ENCODE data around the gene EFTUD2.

Gene EFTUD2

GRCh38 chr17:44925731-44926697, 26.8 kb upstream of the EFTUD2 start:
- DNase-seq (ENCODE audit: low read depth): no peak

- no peak for DNase-seq (ENCODE audit: low read depth)
These were observed 24.9 kb upstream of the EFTUD2 start for GRCh38 chr17:44924107-44924544.

GRCh38 chr17:44922746-44923470, 23.7 kb upstream of the EFTUD2 start:
- DNase-seq (ENCODE audit: low read depth): no peak

DNA sequence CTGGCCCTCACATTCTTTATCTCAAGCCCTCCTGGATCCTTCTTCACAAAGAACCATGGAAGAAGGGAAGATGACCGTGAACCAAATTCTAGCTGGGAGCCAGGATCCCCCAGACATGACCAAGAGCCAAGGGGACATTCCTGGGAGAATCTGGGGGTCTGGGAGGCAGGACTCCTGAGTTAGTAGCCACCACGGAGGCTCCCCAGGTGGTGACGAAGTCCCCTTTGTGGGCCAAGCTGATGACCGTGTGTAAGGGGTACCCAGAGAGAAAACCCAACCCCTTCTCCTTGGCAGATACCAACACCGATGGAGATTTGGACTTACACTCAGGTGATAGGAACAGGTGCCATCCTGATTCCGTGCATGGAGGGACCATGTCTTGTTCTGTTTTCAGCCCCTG, 22.9 kb upstream of the EFTUD2 start:
- no peak for DNase-seq (ENCODE audit: low read depth)

DNA sequence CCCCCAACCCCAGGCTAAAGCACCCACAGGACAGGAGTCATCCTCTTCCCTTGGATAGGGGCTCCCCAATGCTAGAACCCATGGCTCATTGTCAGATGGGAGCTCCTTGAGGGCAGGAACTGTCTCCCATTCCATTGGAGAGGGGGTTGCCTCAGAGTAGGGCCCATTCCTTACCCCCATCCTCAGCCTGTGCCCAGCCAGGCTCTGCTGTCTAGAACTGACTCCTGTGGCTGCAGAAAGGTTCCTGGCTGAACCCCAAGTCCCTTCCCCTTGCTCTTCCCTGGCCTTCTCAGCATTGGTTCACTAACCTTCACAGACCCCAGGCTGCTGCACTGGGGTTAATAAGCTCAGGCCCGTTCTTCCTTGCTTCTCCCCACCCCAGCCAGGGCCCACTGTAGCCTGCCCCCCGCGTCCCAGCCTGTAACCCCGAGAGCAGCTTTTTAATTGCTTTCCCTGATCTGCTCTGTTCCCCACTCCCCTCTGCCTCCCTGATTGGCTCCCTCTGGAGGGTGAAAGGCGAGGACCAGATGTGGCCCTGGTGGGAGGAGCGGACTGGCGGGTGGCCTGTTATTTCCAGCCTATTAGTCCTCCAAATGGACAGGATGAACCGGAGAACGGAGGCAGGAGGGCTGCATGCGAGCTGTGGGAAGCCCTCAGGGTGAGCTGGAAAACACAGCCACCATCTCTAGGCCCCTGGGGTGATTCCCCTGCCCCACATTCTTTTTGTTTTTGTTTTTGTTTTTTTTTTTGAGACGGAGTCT, 22.1 kb upstream of the EFTUD2 start:
- DNase-seq (ENCODE audit: low read depth): no peak

- DNase-seq (ENCODE audit: low read depth): no peak
These were observed 21.3 kb upstream of the EFTUD2 start for GRCh38 chr17:44920565-44920940.

DNA sequence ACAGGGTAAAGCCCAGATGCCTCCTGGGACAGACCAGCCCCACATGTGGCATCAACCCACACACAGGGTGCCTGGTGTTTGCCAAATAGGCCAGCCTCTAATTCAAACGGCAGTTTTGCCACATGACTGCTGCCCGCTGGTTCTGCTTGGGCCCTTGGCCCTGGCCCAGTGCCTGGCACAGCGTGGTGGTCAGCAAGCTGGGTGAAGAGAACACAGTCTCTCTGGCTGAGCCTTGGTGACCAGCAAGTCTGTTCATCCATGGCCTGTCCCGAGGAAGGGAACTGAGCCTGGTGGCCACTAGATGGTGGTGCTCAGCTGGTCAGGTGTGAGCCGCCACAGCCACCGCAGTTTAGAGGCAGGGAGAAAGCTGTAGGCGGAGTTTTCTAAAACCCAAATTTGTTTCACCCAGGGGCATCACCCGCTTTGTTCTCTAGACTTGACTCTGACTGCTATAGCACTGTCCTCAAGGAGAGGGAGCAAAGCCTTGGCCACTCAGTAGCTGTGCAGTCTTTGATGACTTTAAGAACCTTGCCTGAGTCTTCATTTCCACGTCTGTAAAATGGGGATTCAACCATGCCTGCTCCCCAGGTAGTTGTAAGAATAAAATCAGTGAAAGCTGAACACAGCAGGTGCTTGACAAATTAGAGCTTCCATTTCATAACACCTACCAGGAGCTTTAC, 20.8 kb upstream of the EFTUD2 start:
- DNase-seq (ENCODE audit: low read depth): peak; percentile 29

DNA sequence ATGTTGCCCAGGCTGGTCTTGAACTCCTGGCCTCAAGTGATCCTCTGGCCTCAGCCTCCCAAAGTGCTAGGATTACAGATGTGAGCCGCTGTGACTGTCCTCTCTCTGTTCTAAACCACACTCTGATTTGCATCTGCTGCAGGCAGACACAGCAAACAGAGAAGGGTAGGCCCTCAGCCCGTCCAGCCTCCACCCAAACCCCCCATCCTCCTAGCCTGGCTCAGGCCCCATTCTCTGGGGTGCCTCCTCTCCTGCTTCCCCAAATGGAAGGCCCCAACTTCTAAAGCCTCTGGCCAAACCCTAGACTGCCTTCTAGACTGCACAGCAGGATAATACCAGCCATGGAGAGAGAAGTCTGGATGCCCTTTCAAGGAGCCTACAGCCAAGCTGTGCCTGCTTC, 20.2 kb upstream of the EFTUD2 start:
- DNase-seq (ENCODE audit: low read depth): no peak

- no peak for DNase-seq (ENCODE audit: low read depth)
These were observed 18.8 kb upstream of the EFTUD2 start for GRCh38 chr17:44918006-44918405.

GRCh38 chr17:44917456-44917855, 18.2 kb upstream of the EFTUD2 start:
- DNase-seq (ENCODE audit: low read depth): no peak

DNA sequence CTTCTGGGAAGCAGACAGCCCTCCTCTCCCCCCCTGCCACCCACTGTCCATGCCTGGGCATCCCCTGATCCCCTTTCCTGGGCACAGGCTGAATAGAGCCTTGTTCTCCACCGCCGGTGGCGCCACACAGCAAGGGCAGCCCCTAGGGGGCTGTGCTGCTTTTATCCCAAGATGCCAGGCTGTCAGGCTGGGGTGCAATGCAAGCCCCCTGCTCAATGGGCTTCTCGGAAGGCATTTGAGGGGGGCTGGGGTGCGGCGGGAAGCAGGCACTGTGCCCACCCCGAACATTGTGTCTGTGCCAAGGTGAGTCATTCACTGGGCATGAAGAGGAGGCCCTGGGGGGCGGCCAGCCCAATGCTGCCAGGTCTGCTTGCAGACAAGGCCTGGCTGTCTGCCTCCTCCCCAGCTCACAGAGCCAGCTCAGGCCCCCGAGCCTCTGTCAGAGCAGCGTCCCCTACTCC, 17.6 kb upstream of the EFTUD2 start:
- DNase-seq (ENCODE audit: low read depth): no peak

GRCh38 chr17:44915862-44916780, 16.9 kb upstream of the EFTUD2 start:
- no peak for DNase-seq (ENCODE audit: low read depth)

GRCh38 chr17:44915321-44915726, 16.1 kb upstream of the EFTUD2 start, which contains the start of gene GFAP:
GFAP (minus strand) TSS chr17:44915500; CDS start chr17:44915486, 14 bp downstream.
- no peak for DNase-seq (ENCODE audit: low read depth)

DNA sequence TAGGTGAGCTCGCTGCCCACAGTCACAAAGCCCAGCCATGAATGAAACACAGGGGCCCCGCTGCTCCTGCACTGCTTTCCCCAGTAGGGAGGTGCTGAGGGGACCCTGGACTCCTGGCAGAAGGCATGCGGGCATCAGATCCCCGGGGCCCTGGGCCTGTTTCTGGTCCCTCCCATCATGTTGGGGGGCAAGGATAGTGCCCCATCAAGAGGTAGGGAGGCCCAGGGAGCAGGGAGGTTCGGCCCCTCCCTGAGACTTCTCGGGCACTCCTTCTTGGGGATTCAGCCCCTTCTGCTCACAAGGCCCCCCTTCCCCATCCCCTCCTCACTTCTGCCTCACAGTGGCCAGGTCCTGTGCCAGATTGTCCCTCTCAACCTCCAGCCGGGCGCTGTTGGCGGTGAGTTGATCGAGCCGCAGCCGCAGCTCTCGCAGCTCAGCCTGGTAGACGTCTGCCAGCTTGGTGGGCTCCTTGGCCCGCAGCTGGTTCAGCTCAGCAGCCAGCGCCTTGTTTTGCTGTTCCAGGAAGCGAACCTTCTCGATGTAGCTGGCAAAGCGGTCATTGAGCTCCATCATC, 15.5 kb upstream of the EFTUD2 start:
- DNase-seq (ENCODE audit: low read depth): no peak

- no peak for DNase-seq (ENCODE audit: low read depth)
These were observed 14.9 kb upstream of the EFTUD2 start for GRCh38 chr17:44914148-44914547.

DNA sequence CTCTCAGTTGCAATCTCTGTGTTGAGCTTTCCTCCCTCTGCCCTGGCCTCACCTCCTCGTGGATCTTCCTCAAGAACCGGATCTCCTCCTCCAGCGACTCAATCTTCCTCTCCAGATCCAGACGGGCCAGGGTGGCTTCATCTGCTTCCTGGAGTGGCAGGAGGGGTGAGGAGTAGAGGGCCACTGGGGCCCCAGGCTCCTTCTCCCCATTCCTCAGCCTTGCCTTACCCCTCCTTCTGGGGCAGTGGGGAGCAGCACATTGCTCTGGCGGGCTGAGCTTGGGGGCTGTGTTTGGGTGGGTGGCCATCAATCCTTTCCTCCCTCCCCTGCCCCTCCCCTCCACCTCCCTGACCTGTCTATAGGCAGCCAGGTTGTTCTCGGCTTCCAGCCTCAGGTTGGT, 14.4 kb upstream of the EFTUD2 start:
- no peak for DNase-seq (ENCODE audit: low read depth)

DNA sequence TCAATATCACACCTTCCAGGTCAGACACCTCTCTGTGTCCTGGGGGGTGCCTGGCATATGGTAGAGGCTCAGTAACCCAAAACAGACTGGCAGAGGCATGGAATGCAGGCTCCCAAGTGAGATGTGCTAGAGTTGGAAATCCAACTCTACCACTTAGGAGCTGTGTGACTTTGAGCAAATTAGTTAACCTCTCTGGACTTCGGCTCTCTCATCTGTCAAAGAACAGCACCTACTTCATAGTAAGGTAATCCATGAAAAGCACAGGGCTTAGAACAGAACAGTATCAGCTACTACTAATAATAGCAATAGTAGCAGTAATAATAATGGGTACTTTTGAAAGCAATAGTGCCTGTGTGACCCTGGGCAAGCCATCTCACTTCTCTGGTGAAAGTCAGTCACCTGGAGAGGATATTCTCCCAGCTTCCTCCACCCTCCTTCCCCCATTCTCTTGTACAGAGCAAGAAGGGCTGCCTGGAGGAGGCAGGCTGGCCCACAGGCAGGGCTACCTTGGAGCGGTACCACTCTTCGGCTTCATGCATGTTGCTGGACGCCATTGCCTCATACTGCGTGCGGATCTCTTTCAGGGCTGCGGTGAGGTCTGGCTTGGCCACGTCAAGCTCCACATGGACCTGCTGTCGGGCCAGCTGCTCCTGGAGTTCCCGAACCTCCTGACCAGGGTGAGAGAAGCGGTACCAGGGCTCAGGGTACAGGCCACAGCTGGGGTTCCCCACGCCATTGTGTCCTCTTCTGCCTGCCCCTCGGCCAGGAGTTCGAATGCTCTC, 13.7 kb upstream of the EFTUD2 start:
- DNase-seq (ENCODE audit: low read depth): no peak

DNA sequence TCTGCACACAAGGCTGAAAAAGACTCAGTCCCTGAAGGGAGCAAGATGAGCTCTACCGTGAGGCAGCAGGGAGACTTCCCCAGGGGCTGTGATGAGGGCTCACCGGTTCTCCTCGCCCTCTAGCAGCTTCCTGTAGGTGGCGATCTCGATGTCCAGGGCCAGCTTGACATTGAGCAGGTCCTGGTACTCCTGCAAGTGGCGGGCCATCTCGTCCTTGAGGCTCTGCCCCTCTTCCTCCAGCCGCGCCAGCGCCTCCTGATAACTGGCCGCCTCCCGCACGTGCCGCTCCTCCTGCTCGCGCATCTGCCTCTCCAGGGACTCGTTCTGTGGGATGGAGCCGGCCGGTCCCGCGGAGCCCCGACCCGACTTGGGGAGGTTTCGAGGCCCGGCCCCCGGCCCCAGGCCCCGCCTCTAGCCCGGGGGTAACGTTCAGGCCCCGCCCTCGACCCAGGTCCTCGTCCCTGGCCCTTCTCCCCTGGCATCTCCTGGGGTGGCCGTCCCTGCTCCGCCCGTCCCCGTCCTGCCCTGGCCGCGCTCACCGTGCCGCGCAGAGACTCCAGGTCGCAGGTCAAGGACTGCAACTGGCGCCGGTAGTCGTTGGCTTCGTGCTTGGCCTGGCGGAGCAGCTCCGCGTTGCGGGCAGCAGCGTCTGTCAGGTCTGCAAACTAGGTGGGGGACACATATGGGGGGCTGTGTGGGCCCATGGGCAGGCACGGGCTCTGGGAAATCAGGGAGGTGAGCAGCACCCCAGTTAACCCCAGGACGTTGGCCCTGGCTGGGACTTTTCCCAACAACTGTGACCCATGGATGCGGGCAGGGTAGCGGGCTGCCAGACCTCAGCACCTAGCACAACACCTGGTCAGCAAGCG, 12.1 kb upstream of the EFTUD2 start:
- DNase-seq (ENCODE audit: low read depth): peak; percentile 4

Measured in stimulated activated CD8-positive, alpha-beta memory T cell treated with anti-CD3 and anti-CD28 coated beads, Interleukin-12 subunit alpha, Interleukin-12 subunit beta, amount 100 ng/mL, for 4 hours (primary cell).